ENCODE measurements around the gene ACSL5. TPM values are rescaled to one million over a fixed set of nuclear protein-coding genes. Genes with fewer than 3 reads are reported as not detected.
"Not testable (repeated sequence)": the region's sequence is repeated elsewhere in the genome, so short reads cannot be mapped to it uniquely, and the experiment has no call there.

ACSL5 gene
- total RNA-seq, 2 donors from 2014 or later = 56.6 to 71.9 TPM

DNA sequence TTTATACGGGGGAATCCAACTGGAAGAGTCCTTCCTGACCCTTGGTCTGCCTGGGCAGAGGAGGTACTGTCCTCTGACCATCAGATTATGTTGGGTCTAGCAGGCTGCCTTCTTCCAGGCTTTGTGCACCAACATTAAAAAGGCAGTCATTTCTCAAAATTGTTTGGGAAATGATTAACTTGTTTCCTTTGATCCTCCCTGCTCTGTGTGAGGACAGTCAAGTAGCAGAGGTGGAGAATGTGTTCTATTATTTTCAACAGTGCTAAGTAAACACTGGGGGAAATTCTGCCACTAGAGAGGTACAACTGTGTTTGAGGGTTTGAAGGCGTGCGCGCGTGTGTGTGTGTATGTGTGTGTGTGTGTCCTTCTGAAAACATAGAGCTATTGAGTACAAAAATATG lies 20.6 kb downstream of the ACSL5 start:
- peaks cover 19% of the 10 kb centered on the region for H3K4me1 Mint-ChIP-seq
- H3K9me3 Mint-ChIP-seq = no peaks in the 10 kb centered on the region
- peaks cover 19% of the 10 kb centered on the region for H3K36me3 Mint-ChIP-seq (ENCODE audit: low read depth)
- no peak overlapping the region for H3K4me3 Mint-ChIP-seq
- H3K27ac Mint-ChIP-seq = no peak overlapping the region
- H3K27me3 Mint-ChIP-seq = no peaks in the 10 kb centered on the region
- no peak for ATAC-seq (replicated peaks)

DNA sequence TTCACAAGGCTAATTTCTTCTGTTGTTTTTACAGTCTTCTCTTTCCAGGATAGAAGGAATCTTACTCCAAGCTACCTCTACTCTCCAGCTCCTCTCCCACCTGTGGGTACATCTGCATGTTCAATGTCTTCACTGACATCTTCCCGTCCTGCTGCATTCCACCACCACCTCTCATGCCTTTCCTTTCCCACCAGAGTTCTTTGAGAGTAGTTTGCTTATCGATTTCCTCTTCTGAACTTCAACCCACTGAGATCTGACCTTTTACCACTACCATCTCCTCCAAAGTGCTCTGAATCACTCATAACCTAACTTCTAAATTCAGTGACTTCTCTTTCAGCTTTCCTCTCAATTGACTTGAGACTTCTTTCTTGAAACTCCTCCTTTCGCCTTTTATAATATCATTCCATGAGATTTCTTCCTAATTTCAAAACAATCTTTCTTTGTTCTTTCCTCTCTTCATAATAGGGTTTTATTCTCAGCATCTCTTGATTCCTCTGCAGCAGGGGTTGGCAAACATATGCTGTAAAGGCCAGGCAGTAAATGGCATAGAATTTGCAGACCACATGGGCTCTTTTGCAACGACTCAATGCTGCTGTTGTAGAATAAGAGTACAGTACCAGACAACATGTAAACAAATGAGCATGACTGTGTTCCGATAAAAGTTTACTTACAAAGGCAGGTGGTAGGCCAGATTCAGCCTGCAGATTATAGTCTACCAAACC lies 22.1 kb downstream of the ACSL5 start:
- H3K36me3 Mint-ChIP-seq (ENCODE audit: low read depth) = peaks cover 34% of the 10 kb centered on the region
- H3K9me3 Mint-ChIP-seq = no peaks in the 10 kb centered on the region
- H3K27me3 Mint-ChIP-seq = no peaks in the 10 kb centered on the region
- no peak overlapping the region for H3K27ac Mint-ChIP-seq
- no peak overlapping the region for H3K4me3 Mint-ChIP-seq
- H3K4me1 Mint-ChIP-seq = peaks cover 10% of the 10 kb centered on the region
- ATAC-seq (replicated peaks) = no peak

DNA sequence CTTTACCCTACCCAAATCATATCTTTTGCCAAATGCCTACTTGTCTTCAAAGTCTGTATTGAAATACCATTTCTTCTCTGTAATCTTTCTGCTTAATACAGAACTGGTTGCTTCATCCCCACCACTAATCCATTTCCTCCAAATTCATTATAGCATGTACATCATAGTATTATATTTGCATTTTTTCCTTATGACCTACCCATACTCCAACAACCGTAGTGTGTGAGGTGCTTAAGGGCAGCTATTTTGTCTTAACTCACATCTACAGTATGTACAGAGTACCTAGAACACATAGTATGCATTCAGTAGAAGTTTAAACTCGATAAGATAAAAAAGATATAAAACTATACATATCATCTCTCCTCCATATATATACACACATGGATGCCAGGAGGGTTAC lies 23.7 kb downstream of the ACSL5 start:
- Mint-ChIP-seq H3K36me3 (ENCODE audit: low read depth) (peaks cover 50% of the 10 kb centered on the region), H3K27ac (no peak overlapping the region), H3K4me1 (peaks cover 4% of the 10 kb centered on the region), H3K9me3 (no peaks in the 10 kb centered on the region), H3K27me3 (no peaks in the 10 kb centered on the region), H3K4me3 (no peak overlapping the region)
- no peak for ATAC-seq (replicated peaks)

DNA sequence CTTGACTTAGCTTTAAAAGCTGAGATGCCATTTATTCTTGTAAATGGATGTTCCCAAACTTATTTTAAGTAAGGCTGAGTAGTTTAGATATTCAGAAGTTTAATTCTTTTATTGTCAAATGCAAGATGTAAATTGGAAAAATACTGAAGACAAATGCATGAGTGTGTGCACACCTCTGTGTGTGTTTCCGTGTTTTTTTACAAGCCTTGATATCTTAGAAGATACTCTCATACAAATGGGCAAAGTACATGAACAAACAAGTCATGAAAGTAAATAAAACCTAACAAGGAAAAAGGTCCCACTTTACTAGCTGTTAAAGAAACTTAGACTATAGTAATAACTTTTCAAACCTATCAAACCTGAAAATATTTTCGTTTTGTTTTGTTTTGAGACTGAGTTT lies 29.0 kb downstream of the ACSL5 start:
- Mint-ChIP-seq H3K27me3 (no peaks in the 10 kb centered on the region), H3K4me1 (peaks cover 9% of the 10 kb centered on the region), H3K36me3 (ENCODE audit: low read depth) (peaks cover 97% of the 10 kb centered on the region), H3K9me3 (no peaks in the 10 kb centered on the region), H3K4me3 (no peak overlapping the region), H3K27ac (no peak overlapping the region)
- ATAC-seq (replicated peaks) = no peak

DNA sequence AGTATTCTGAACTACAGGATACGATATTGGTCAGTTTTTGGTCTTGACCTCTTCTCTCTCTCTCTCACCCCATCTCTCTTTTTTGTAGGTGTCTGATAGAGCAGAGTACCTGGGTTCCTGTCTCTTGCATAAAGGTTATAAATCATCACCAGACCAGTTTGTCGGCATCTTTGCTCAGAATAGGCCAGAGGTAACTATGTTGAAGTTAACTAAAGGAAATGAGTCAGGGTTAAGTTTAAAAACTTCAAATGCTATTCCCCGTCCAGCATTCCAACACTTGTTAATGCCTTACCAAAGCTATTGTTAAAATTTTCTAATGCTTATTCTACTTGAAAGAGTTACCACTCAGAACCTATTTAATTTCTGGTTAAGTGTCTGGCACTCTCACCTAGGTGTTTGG lies 30.7 kb downstream of the ACSL5 start:
- peak overlapping the region; percentile 74 for H3K27ac Mint-ChIP-seq
- H3K36me3 Mint-ChIP-seq (ENCODE audit: low read depth) = peaks cover 100% of the 10 kb centered on the region
- no peak for ATAC-seq (replicated peaks)

DNA sequence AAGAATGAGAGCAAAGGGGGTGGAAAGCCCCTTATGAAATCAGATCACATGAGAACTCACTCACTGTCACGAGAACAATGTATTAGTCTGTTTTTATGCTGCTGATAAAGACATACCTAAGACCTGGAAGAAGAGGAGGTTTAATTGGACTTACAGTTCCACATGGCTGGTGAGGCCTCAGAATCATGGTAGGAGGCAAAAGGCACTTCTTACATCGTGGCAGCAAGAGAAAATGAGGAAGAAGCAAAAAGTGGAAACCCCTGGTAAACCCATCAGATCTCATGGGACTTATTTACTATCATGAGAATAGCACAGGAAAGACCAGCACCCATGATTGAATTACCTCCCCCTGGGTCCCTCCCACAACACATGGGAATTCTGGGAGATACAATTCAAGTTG lies 32.9 kb downstream of the ACSL5 start:
- H3K4me3 Mint-ChIP-seq; H3K9me3 Mint-ChIP-seq; ATAC-seq (replicated peaks); H3K27me3 Mint-ChIP-seq; H3K4me1 Mint-ChIP-seq: not testable (repeated sequence)
- Mint-ChIP-seq H3K27ac (peak overlapping the region; percentile 74), H3K36me3 (ENCODE audit: low read depth) (peaks cover 99% of the 10 kb centered on the region)

More for the DNA sequence above, 30.7 kb downstream of the ACSL5 start:
- Mint-ChIP-seq H3K9me3 (no peaks in the 10 kb centered on the region), H3K4me3 (no peak overlapping the region), H3K27me3 (no peaks in the 10 kb centered on the region), H3K4me1 (peaks cover 9% of the 10 kb centered on the region)

DNA sequence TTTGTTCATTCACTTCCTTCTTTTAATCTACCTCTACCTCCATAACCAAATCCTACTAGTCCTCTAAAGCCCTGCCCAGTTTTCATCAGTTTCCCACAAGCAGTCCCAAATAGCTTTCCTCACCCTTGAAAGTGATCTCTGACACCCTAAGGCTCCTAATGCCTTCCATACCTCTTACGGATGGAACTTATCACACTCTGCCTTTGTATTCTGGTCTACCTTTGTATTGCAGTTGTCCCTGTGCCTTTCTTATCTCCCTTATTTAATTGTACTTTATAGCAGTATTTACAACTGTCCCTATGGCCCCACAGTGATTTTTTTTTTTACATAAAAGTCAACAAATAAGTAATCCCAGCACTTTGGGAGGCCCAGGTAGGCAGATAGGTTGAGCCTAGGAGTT lies 33.8 kb downstream of the ACSL5 start:
- Mint-ChIP-seq H3K4me3 (no peak overlapping the region), H3K27ac (peak overlapping the region; percentile 77), H3K27me3 (no peaks in the 10 kb centered on the region), H3K4me1 (peaks cover 9% of the 10 kb centered on the region), H3K36me3 (ENCODE audit: low read depth) (peaks cover 99% of the 10 kb centered on the region), H3K9me3 (no peaks in the 10 kb centered on the region)
- ATAC-seq (replicated peaks) = no peak

DNA sequence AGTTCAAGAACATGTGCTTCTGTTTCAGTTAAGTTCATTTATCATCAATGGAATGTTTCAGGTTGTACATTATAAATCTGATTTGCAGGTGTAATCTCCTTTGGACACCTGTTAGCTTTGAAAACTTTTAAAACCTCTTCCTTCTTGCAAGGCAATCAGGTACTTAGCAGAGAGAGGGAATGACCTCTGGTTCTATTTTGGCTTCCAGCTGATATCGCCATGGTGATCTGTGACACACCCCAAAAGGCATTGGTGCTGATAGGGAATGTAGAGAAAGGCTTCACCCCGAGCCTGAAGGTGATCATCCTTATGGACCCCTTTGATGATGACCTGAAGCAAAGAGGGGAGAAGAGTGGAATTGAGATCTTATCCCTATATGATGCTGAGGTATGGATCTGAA lies 35.4 kb downstream of the ACSL5 start:
- H3K36me3 Mint-ChIP-seq (ENCODE audit: low read depth) = peaks cover 99% of the 10 kb centered on the region
- ATAC-seq (replicated peaks) = no peak
- H3K27ac Mint-ChIP-seq = no peak overlapping the region
- H3K4me1 Mint-ChIP-seq = peaks cover 9% of the 10 kb centered on the region
- H3K27me3 Mint-ChIP-seq = no peaks in the 10 kb centered on the region
- H3K9me3 Mint-ChIP-seq = no peaks in the 10 kb centered on the region
- H3K4me3 Mint-ChIP-seq = no peak overlapping the region

DNA sequence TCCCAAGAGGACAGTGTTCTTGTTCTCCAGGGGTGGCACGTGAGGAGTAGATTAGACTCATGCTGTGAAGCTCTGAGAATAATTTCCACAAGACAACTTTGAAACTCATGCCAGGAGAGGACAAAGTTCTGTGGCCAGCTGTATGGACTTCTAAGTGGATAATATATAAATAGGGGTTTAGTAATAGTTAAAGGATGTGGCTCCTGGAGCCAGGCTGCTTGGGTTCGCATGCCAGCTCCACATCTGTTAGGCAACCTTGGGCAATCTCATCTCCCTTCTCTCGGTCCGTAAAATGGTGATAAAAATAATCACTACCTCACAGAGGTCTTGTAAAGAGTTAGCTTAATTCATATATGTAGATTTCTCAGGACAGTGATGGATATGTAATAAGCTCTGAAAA lies 35.8 kb downstream of the ACSL5 start:
- H3K36me3 Mint-ChIP-seq (ENCODE audit: low read depth) = peaks cover 99% of the 10 kb centered on the region
- H3K9me3 Mint-ChIP-seq = no peaks in the 10 kb centered on the region
- no peak overlapping the region for H3K4me3 Mint-ChIP-seq
- peaks cover 9% of the 10 kb centered on the region for H3K4me1 Mint-ChIP-seq
- H3K27me3 Mint-ChIP-seq = no peaks in the 10 kb centered on the region
- H3K27ac Mint-ChIP-seq = no peak overlapping the region
- no peak for ATAC-seq (replicated peaks)

DNA sequence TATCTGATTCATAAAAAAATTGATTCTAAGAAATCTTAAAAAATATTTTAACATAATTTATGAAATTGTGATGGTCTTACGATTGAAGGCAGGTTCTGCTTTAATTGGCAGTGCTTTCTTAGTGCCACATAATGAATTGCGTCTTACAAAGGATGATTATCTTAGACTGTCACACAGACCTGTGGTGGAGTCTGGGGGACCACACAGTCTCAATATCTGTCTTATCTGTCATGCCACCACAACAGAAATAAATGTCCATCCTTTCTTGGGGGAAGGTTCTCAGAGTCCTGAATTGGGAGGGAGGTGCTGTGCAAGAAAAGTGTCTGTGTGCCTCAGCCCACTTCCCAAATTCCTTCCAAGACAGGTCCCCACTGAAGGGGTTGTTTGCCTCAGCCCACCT lies 38.8 kb downstream of the ACSL5 start:
- peak overlapping the region; percentile 75 for H3K27ac Mint-ChIP-seq
- peaks cover 99% of the 10 kb centered on the region for H3K36me3 Mint-ChIP-seq (ENCODE audit: low read depth)
- ATAC-seq (replicated peaks) = no peak

DNA sequence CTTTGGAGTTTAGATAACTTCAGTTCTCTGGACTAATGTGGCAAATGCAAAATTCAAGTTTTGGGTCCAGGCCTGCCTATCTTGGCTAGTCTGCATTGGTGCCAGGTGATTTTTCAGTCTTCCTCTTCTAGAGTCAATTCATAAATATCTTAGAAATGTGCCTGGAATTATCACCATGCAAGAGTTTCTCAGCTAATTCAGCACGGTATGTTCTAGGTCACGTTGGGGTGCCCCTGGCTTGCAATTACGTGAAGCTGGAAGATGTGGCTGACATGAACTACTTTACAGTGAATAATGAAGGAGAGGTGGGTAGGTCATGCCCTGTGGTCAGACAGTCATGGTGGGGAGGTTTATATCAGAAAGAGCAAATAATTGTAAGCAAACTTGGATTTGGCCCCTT lies 47.8 kb downstream of the ACSL5 start:
- Mint-ChIP-seq H3K27ac (no peak overlapping the region), H3K4me3 (no peak overlapping the region), H3K4me1 (no peaks in the 10 kb centered on the region), H3K9me3 (no peaks in the 10 kb centered on the region), H3K27me3 (no peaks in the 10 kb centered on the region), H3K36me3 (ENCODE audit: low read depth) (peaks cover 96% of the 10 kb centered on the region)
- ATAC-seq (replicated peaks) = no peak

More for the DNA sequence above, 38.8 kb downstream of the ACSL5 start:
- no peak overlapping the region for H3K4me3 Mint-ChIP-seq
- no peaks in the 10 kb centered on the region for H3K9me3 Mint-ChIP-seq
- H3K4me1 Mint-ChIP-seq = peaks cover 7% of the 10 kb centered on the region
- H3K27me3 Mint-ChIP-seq = no peaks in the 10 kb centered on the region

DNA sequence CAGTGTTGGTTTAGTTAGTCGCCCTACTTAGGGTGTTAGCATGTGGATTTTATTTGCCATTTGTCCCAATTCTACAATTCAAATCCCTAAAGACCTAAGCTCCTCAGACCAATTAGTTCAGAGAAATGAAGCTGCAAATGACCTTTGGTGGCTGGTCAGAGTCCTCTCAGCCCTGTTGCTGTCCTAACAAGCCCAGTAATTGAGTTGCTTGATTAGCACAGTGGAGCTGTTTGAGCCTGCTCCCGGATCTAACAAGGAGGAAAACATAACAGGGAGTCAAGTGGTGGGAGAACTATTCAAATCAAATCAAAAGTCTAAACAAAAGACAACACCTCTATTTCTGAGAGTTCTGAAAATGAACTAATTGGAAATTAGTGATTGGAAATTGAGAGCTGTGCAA lies 50.7 kb downstream of the ACSL5 start:
- Mint-ChIP-seq H3K9me3 (no peaks in the 10 kb centered on the region), H3K27ac (no peak overlapping the region), H3K27me3 (no peaks in the 10 kb centered on the region), H3K36me3 (ENCODE audit: low read depth) (peaks cover 95% of the 10 kb centered on the region), H3K4me3 (no peak overlapping the region), H3K4me1 (no peaks in the 10 kb centered on the region)
- no peak for ATAC-seq (replicated peaks)

DNA sequence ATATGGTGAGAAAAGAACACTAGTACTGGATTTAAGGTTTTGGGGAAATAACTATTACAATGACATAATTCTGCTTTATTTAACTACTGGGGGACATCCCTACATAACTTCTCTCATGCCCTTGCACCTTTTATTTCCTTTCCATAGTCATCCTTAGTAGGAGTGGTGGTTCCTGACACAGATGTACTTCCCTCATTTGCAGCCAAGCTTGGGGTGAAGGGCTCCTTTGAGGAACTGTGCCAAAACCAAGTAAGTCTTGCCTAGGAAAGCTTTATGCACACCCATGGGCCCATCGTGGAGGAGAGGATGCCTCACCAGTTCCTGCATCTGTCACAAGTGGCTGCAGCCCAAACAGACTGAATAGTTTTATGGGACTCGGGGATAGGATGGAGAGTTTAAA lies 52.2 kb downstream of the ACSL5 start:
- H3K9me3 Mint-ChIP-seq = no peaks in the 10 kb centered on the region
- ATAC-seq (replicated peaks) = no peak

DNA sequence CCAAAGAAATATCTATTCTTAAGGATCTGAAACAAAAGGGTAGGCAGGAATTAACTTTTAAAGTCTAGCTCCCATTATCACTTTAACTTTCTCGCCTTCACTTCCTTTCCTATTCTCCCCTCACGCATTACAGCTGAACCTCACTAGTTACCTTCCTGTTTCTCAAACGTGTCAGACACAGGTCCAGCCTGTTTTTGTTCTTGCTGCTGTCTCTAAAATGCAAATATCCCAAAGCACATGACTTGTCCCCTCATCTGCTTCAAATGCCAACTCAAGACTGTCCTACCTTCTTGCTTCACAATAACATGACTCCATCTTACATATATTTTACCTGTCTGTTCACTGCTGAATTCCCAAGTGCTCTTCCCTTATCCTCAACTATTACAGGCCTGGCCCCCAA lies 55.2 kb downstream of the ACSL5 start:
- Mint-ChIP-seq H3K36me3 (ENCODE audit: low read depth) (peaks cover 94% of the 10 kb centered on the region), H3K9me3 (no peaks in the 10 kb centered on the region), H3K4me3 (no peak overlapping the region), H3K27ac (peak overlapping the region; percentile 34), H3K27me3 (no peaks in the 10 kb centered on the region), H3K4me1 (no peaks in the 10 kb centered on the region)
- ATAC-seq (replicated peaks) = no peak

More for the DNA sequence above, 52.2 kb downstream of the ACSL5 start:
- H3K4me3 Mint-ChIP-seq = no peak overlapping the region
- no peaks in the 10 kb centered on the region for H3K4me1 Mint-ChIP-seq
- H3K27me3 Mint-ChIP-seq = no peaks in the 10 kb centered on the region
- H3K36me3 Mint-ChIP-seq (ENCODE audit: low read depth) = peaks cover 95% of the 10 kb centered on the region
- no peak overlapping the region for H3K27ac Mint-ChIP-seq

DNA sequence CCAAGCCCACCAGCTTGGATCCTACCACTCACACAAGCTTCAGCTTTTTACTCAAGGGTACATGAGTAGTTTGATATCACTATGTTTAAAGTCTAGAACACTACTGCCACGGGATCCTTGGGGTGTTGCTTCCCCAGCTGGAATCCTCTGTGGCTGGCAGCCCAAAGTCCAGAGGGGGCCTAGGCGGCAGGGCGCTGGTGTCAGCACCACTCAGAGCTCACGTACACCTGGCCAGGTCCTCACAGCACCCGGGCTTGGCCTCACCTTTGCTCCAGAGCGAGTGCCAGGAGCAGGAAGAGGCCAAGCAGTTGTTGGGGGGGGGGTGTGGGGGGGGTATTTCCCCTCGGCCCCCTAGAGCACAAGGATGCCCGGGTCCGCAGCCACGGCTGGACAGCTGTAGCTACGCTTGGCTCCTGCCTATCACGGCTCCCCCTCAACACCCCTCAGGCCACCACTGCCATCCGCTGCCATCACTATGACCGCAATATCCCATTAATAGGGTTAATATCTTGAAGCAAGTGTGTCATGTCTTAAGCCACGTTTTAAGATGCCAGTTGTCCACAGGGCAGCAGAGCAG lies 55.8 kb downstream of the ACSL5 start:
- Mint-ChIP-seq H3K27me3 (no peaks in the 10 kb centered on the region), H3K4me3 (no peak overlapping the region), H3K27ac (peak overlapping the region; percentile 34), H3K4me1 (no peaks in the 10 kb centered on the region), H3K36me3 (ENCODE audit: low read depth) (peaks cover 94% of the 10 kb centered on the region), H3K9me3 (no peaks in the 10 kb centered on the region)
- no peak for ATAC-seq (replicated peaks)
